K562 treated with DMSO at 1 percent for 48 hours (cell line): Measurements from ENCODE around the gene SLC25A11. TPM values are rescaled to one million over a fixed set of nuclear protein-coding genes. Genes with fewer than 3 reads are reported as not detected.

Experiments
- total RNA-seq: library from RNA; unstranded; fragments of 300-600 nt; gene quantifications from 2 replicates; pipeline ENCODE4 v1.2.3, GENCODE V29; 2022; ENCODE audit warnings: low replicate concordance; ENCODE audit errors: extremely low read depth

The SLC25A11 gene, protein sequence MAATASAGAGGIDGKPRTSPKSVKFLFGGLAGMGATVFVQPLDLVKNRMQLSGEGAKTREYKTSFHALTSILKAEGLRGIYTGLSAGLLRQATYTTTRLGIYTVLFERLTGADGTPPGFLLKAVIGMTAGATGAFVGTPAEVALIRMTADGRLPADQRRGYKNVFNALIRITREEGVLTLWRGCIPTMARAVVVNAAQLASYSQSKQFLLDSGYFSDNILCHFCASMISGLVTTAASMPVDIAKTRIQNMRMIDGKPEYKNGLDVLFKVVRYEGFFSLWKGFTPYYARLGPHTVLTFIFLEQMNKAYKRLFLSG
- total RNA-seq, result not detected in 2 replicates

DNA sequence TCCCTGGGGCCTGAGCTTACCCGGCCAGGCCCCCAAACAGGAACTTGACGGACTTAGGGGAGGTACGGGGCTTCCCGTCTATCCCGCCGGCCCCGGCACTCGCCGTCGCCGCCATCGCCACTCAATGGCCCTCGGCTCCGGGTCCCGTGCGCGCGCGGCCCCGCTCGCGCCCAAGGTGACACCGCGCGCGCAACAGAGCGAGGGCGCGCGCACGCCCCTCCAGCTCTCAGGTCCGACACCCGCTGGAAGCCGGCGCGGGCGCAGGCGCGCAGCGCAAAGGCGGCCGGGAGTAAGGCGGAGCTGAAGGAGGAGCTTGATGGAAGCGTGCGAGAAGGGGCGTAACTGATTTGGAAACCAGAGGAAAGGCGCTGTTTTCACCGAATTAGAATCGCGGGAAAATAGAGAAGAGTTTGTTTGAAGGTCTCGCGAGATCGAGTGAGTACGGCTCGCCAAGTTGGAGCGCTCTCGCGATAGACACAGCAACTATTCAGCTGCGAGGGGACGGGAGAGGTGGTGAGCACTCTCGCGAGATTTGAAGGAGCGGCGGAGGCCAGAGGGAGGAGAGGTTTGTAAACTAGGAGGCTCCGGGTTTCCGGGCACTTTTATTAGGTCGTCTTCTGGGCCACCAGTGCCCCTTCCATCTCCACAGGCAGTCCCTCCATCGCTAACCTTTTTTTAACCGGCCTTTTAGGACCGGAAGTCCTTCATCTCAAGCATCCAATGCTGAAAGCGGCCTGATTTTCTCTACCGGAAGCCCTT, at the start of gene SLC25A11, which contains the start of gene RNF167:
SLC25A11 (minus strand) TSS at position 251 of the 759 bp plus-strand sequence; CDS start at position 115, 136 bp downstream.
RNF167 (plus strand) TSS at position 473 of the 759 bp plus-strand sequence. CDS start 642 bp downstream, outside the sequence.

DNA sequence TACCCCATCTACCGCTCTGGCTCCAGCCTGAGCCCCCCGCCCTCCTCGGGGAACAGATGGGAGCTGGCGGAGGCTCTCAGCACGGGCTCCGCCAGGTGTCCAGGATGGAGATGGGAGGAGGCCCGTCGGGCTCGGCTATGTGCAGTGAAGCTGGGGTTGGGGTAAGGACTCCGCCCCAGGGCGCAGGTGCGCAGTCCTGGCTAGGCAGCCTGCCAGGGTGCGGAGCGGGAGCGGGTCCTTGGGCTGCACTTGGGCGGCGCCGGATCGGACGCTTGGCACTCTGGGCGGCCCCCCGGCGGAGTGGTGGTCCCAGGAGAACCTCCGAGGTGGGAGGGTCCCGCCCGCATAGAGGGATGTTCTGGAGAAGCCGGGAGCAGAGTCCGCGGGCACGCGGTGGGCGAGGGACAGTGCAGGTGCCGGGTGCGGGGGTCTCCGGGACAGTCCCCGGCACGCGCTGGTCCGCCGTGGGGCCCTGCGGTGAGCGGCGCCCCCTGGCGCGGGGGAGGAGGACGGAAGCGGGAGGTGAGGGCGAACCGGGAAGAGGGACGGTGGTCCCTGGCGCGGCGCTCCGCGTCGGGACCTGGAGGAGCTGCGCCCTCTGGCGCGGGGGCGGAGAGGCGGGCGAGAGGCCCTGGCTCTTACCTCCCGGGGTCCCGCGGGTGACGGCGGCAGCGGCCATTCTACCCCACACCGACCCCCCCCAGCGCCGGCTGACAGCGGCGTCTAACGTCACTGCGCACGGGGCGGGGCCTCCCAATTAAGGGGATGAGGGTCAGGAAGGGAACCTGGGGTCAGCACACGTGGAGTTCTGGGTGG, 47.3 kb upstream of the SLC25A11 start, which contains the start of gene CAMTA2:
CAMTA2 (minus strand) TSS at position 725 of the 816 bp plus-strand sequence. CDS start 1,453 bp downstream, outside the sequence.

DNA sequence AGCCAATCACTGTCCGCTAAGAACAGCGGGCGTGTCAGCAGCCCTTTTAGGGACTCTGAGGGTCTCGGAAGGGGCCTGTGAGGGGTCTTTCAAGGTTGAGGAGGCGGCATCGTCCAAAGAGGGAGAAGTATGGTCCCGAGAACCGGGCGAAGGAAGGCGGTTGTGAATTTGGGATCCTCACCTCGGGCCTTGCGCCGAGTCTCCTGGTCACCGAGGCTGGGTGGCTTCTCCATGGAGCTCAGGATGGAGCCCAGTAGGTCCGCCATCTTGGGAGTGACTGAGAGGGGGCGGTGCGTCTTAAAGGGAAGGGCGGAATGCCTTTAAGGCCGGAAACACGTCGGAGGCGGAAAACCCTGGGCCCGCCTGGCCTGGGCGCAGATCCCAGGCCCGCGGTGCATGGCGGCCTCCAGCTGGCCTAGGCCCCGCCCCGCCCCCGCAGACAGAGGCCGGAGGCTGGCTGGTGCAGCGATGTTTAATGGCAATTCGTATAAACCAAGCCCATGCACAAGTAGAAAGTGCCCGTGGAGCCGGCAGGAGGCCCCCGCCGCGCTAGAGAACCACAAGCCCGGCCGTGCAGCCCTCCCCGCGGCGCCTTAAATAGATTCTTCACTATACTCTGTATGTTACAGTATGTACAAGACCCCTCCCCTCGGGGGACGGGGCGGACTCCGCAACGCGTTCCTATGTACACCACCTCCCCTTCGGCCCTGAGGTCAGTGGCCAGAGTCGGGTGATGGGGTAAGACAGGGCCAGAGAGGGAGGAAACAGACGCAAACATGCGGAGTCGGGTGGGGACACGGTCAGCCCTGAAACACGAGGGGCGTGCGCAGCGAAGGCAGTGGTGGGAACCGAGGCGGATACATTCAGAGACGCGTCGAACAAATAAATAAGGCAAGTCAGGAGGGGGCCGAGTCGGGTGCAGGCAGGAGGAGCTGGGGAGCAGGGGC, 28.0 kb upstream of the SLC25A11 start, which contains the start of gene SPAG7:
SPAG7 (minus strand) TSS at position 279 of the 947 bp plus-strand sequence; CDS start at position 266, 13 bp downstream.

DNA sequence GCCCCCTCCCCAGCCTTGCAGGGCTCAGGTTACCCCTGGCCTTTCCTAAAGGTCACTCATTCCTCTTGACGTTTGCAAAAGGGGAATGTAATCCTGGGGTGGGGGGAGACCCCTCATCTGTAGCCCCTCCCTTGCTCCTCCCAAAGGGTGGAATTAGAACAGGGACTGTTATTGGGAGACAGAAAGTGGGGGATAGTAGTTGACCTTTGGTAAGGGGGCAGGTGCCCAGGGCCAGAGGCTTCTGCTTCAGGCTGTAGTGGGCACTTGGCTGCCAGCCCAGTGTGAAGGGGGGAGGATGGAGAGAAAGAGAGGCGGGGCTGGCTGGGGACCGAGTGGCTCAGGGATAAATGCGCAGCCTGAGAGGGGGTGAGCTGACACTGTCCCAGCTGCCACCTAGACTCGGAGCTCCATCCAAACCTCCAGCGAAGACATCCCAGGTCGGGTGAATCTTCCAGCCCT, 10.9 kb upstream of the SLC25A11 start, which contains the start of gene ENO3:
ENO3 (plus strand) TSS at position 374 of the 459 bp plus-strand sequence. CDS start 711 bp downstream, outside the sequence.

DNA sequence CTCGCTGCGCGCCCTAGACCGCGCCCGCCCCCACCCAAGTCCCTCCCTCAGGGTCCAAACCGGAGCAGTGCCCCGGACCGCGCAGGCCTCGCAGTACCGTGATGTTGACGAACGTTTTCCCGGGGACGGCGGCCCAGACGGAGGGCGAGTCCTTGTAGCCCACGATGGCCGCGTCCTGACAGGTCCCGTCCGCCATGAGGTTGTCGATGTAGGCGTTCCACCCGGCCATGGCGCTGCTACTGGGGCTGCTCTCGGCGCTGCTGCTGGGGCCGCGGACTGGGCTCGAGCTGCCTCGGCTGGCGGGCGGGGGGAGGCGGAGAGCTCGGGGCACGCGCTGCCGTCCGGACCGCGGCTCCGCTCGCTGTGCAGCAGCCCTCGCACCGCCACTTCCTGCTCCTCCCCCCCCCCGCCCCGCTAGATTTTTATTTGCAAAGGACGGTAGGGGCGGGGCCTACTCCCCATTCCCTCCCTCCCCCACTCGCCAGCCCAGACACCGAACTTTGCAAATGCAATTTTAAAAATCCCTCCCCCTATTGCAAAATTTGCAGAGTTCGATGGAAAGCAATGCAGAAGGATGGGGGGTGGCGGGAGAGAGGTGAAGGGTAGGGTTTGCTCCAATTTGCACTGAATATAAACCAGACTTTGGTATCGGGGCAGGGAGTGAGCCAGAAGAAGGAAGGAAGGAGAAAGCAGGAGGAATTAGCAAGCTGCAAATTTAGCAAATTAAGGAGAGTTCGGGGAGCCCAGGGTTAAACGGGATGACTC, 8.5 kb upstream of the SLC25A11 start, which contains the start of gene PFN1:
PFN1 (minus strand) TSS at position 365 of the 765 bp plus-strand sequence; CDS start at position 229, 136 bp downstream.

DNA sequence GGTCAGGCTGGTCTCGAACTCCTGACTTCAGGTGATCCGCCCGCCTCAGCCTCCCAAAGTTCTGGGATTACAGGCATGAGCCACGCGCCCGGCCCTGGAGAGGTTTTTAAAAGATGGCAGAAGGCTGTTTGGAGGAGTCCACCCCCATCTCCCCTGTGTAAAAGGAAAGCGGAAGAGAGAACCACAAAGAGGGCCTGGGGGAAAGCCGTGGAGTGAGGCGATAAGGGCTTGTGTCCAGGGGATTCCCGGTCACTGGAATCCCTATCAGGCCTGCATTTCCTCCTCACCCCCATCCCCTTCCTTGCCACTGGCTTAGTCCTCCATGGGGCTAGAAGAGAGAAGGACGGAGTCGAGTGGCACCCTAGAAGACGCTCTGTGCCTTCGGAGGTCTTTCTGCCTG, 7.9 kb downstream of the SLC25A11 start, which contains the start of gene GP1BA:
GP1BA (plus strand) TSS at position 315 of the 400 bp plus-strand sequence. CDS start 328 bp downstream, outside the sequence.

DNA sequence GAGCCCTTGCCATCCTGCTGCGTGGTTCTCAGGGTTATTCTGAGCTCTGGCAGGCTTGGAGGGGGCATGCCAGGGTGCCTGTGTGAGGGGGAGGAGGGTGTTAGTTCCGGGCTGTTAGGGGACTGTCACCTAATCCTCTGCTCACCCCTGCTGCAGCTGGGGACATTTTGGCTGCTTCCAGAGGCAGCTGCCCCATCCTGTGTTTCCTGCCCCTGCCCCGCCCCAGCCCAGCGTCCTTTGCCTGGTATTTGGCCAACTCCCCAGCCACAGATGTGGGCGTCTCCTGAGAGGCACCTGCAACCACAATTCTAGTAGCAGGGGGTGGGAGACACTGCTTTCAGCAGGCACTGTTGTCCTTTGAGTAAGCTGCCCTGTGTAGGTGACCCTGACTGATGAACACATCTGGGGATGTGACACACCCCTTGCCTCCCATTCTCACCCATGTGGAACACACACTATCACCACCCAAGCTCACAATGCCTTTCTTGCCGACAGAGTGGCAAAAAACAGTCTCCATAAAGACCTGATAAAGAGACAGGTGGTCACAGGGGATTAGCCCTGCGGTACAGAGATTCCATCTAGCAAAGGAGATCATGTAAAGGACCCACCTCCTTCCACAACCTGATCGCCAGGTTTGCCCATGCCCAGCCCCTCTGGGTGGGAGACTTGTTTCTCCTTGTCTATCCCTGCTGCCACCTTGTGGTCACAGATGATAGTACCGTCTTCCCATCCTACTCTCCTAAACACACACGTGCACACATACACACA, 36.6 kb downstream of the SLC25A11 start, which contains the start of gene CHRNE:
CHRNE (minus strand) TSS at position 48 of the 768 bp plus-strand sequence; CDS start at position 13, 35 bp downstream.

DNA sequence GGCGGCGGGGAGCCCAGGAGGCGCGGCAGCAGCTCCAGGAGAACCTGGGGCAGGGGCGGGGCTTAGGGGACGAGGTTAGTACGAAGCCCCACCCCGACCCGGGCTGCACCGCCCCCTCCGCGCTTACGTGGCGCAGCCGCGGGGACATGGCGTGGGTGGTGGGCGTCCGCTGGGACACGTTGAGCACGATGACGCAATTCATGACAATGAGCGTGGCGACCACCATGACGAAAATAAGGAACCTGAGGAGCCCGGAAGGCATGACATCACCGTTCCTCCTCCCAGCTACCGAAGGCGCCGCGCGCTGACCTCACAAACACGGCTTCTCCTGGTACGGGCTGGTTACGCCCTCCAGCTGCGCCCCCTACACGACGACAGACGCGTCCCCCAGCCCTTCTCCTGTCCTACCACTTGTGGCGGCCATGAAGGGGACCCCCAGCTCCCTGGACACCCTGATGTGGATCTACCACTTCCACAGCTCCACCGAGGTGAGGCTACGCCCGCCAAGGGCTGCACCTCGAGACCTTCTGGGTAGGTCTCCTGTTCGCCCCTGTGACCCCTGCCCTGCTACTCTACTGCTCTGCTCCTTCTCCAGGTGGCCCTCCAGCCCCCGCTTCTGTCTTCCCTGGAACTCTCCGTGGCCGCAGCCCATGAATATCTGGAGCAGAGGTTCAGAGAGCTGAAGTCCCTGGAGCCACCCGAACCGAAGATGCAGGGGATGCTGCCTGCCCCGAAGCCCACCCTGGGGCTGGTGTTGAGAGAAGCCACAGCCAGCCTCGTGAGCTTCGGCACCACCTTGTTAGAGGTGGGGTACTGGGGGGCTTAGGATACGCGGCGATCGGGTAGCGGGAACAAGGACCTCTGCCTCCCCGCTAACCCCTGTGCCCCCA, 40.3 kb downstream of the SLC25A11 start, which contains the start of gene C17orf107:
C17orf107 (plus strand) TSS at position 196 of the 890 bp plus-strand sequence; CDS start at position 423, 227 bp downstream.

Other genes starting within 250 kb of the SLC25A11 start
- not detected in 2 replicates for gene PELP1, start 235.9 kb downstream of the SLC25A11 start, total RNA-seq
- gene ARRB2, start 229.4 kb downstream of the SLC25A11 start, total RNA-seq, result not detected in 2 replicates
- not detected in 2 replicates for gene MED11, start 208.6 kb downstream of the SLC25A11 start, total RNA-seq
- gene ZMYND15, start 200.2 kb downstream of the SLC25A11 start, total RNA-seq, result not detected in 2 replicates
- not detected in 2 replicates for gene CXCL16, start 200.1 kb downstream of the SLC25A11 start, total RNA-seq
- not detected in 2 replicates for gene TM4SF5, start 168.2 kb downstream of the SLC25A11 start, total RNA-seq
- gene VMO1, start 153.7 kb downstream of the SLC25A11 start, total RNA-seq, result not detected in 2 replicates
- gene GLTPD2, start 151.1 kb downstream of the SLC25A11 start, total RNA-seq, result not detected in 2 replicates
- not detected in 2 replicates for gene PSMB6, start 143.9 kb downstream of the SLC25A11 start, total RNA-seq
- not detected in 2 replicates for gene PLD2, start 132.9 kb downstream of the SLC25A11 start, total RNA-seq
- gene MINK1, start 106.7 kb downstream of the SLC25A11 start, total RNA-seq, result not detected in 2 replicates
- not detected in 2 replicates for gene C17orf107, start 40.5 kb downstream of the SLC25A11 start, total RNA-seq
- gene CHRNE, start 36.9 kb downstream of the SLC25A11 start, total RNA-seq, result not detected in 2 replicates
- not detected in 2 replicates for gene GP1BA, start 7.8 kb downstream of the SLC25A11 start, total RNA-seq
- gene RNF167, start 222 bp upstream of the SLC25A11 start, total RNA-seq, result not detected in 2 replicates
- not detected in 2 replicates for gene PFN1, start 8.5 kb upstream of the SLC25A11 start, total RNA-seq
- not detected in 2 replicates for gene ENO3, start 11.1 kb upstream of the SLC25A11 start, total RNA-seq
- not detected in 2 replicates for gene SPAG7, start 27.8 kb upstream of the SLC25A11 start, total RNA-seq
- gene CAMTA2, start 47.6 kb upstream of the SLC25A11 start, total RNA-seq, result not detected in 2 replicates
- gene INCA1, start 57.5 kb upstream of the SLC25A11 start, total RNA-seq, result not detected in 2 replicates
- gene KIF1C, start 57.9 kb upstream of the SLC25A11 start, total RNA-seq, result not detected in 2 replicates
- gene SLC52A1, start 95.4 kb upstream of the SLC25A11 start, total RNA-seq, result not detected in 2 replicates
- gene ZFP3, start 138.4 kb upstream of the SLC25A11 start, total RNA-seq, result not detected in 2 replicates
- gene ZNF232, start 171.8 kb upstream of the SLC25A11 start, total RNA-seq, result not detected in 2 replicates
- not detected in 2 replicates for gene USP6, start 176.0 kb upstream of the SLC25A11 start, total RNA-seq